ENCODE results near the gene ME3.

DNA sequence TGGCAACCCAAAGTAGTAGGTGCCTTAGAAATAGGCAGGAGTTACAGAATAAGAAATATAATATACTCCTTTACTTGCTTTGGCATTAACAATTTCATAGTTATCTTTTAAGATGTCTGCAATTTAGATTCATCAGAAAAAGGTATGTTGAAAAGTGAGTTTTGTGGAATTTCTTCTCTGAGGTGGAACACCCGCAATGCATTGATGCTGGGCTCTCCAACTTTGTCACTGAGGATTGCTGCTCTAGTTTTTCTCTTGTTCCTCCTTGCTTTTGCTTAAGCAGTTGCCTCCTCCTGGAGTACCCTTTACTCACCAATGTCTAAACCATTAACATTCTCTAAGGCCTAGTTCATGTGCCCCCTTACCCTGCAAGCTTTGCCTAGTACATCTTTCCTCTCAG is 14.1 kb upstream of the ME3 start:
- TF ChIP-seq, protein P1, sequence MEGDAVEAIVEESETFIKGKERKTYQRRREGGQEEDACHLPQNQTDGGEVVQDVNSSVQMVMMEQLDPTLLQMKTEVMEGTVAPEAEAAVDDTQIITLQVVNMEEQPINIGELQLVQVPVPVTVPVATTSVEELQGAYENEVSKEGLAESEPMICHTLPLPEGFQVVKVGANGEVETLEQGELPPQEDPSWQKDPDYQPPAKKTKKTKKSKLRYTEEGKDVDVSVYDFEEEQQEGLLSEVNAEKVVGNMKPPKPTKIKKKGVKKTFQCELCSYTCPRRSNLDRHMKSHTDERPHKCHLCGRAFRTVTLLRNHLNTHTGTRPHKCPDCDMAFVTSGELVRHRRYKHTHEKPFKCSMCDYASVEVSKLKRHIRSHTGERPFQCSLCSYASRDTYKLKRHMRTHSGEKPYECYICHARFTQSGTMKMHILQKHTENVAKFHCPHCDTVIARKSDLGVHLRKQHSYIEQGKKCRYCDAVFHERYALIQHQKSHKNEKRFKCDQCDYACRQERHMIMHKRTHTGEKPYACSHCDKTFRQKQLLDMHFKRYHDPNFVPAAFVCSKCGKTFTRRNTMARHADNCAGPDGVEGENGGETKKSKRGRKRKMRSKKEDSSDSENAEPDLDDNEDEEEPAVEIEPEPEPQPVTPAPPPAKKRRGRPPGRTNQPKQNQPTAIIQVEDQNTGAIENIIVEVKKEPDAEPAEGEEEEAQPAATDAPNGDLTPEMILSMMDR (IDR thresholded peaks at IDR 0.05): no peak
- TF ChIP-seq POLR2A (IDR thresholded peaks at IDR 0.05) (no peak), EP300 (IDR thresholded peaks at IDR 0.05) (no peak)
